Right renal cortex interstitium (tissue), 3 donors: ENCODE results near the gene SMAD4. TPM values are rescaled to one million over a fixed set of nuclear protein-coding genes. Genes with fewer than 3 reads are reported as not detected.
"Not testable (repeated sequence)": the region's sequence is repeated elsewhere in the genome, so short reads cannot be mapped to it uniquely, and the experiment has no call there.

ENCODE experiments used
- DNase-seq, 3 donors: peaks; one replicate each; pipeline ENCODE4 v3.0.0-alpha.2; 2013; ENCODE audit warnings: low read depth in 3 of 3, low spot score in 2 of 3
- polyA plus RNA-seq, 3 donors: library from polyadenylated mRNA; unstranded; fragments of 120-200 nt; gene quantifications; one replicate each; pipeline ENCODE4 v1.2.1, GENCODE V29; 2013; ENCODE audit not compliant: insufficient read length in 3 of 3

SMAD4 gene
- polyA plus RNA-seq, 3 donors = 173 to 182 (median 175) TPM

DNA sequence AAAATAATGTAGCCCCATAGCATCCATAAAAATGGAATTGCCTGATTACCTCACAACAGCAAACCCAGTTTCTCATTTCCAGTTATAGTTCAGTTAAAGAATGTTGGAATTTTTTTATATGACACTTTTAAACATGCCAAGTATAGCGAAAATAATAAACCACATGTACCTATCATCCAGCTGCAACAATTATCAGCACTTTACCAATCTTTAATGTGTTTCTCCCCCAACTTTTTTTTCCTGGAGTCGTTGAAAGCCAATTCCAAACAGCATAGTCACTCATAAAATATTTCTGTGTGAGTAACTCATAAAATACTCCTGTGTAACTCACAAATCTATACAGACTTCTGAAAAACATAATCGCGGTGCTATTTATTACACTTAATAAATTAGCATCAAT lies 38.1 kb downstream of the SMAD4 start:
- DNase-seq = no peak

GRCh38 chr18:51069885-51070284 lies 39.9 kb downstream of the SMAD4 start:
- no peak for DNase-seq

DNA sequence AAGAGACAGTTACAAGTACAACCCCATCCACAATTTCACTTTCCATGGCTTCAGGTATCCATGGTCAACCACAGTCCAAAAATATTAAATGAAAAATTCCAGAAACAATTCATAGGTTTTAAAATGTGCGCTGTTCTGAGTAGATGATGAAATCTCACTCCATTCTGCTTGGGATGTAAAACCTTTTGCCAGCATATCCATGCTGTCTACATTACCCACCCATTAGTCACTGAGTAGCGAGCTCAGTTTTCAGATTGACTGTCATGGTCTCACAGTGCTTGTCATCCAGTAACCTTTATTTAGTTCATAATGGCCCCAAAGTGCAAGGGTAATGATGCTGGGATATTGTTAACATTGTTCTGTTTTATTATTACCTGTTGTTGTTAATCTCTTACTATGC lies 40.5 kb downstream of the SMAD4 start:
- no peak for DNase-seq

- DNase-seq = no peak
Measured at GRCh38 chr18:51072586-51073313, 42.7 kb downstream of the SMAD4 start.

- DNase-seq = no peak
Measured at GRCh38 chr18:51074605-51075004, 44.6 kb downstream of the SMAD4 start.

DNA sequence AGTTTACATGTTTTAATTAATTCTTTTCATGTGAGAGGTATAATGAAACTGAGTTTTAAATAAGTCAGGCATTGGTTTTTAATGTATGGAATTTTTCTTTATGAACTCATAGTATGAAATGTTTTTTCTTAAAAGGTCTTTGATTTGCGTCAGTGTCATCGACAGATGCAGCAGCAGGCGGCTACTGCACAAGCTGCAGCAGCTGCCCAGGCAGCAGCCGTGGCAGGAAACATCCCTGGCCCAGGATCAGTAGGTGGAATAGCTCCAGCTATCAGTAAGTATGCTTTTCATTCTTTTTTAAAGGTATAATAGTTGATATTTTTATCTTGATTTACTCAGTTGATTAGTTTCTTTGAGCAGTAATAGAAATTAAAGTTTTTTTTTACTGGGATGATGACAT lies 46.5 kb downstream of the SMAD4 start:
- DNase-seq = no peak

- no peak for DNase-seq
Measured at GRCh38 chr18:51077217-51077616, 47.2 kb downstream of the SMAD4 start.

DNA sequence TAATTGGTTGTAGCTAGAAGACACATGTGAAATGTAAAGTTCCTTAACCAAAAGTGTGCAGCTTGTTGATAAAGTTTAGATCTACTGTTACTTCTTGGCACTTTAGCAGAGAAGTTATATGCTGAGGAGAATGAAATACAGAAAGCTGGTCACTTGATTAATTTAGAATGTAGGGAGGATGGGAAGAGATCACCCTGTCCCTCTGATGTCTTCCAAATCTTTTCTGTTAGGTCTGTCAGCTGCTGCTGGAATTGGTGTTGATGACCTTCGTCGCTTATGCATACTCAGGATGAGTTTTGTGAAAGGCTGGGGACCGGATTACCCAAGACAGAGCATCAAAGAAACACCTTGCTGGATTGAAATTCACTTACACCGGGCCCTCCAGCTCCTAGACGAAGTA lies 48.0 kb downstream of the SMAD4 start:
- DNase-seq = no peak

- DNase-seq = no peak
Measured at GRCh38 chr18:51082571-51083267, 52.7 kb downstream of the SMAD4 start.

DNA sequence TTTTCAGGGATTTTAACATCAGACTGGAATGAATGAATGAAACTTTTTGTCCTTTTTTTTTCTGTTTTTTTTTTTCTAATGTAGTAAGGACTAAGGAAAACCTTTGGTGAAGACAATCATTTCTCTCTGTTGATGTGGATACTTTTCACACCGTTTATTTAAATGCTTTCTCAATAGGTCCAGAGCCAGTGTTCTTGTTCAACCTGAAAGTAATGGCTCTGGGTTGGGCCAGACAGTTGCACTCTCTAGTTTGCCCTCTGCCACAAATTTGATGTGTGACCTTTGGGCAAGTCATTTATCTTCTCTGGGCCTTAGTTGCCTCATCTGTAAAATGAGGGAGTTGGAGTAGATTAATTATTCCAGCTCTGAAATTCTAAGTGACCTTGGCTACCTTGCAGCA lies 53.4 kb downstream of the SMAD4 start:
- DNase-seq = no peak

DNA sequence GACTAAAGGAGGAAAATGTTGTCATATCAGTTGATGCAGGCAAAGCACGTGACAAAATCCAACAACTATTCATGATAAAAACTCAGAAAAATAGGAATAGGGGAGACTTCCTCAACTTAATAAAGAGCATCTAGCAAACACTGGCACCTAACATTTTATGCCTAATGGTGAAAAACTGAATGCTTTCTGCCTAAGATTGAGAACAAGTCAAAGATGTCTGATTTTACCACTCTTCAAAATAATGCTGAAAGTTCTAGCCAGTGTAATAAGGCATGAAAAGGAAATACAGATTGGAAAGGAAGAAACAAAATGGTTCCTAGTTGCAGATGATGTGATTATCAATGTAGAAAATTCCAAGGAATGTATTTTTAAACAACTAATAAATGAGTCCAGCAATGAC lies 58.4 kb downstream of the SMAD4 start:
- DNase-seq = no peak

DNA sequence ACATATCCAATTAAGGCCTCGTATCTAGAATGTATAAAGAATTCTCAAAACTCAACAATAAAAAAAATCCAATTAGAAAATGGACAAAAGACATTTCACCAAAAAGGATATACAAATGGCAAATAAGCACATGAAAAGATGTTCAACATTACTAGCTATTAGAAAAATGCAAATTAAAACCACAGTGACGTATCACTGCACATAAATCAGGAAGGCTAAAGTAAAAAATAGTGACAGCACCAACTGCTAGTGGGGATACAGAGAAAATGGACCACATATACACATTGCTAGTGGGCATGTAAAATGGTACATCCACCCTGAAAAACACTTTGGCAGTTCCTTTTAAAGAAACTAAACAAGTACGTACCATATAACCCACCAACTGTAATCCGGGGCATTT lies 59.7 kb downstream of the SMAD4 start:
- no peak for DNase-seq

DNA sequence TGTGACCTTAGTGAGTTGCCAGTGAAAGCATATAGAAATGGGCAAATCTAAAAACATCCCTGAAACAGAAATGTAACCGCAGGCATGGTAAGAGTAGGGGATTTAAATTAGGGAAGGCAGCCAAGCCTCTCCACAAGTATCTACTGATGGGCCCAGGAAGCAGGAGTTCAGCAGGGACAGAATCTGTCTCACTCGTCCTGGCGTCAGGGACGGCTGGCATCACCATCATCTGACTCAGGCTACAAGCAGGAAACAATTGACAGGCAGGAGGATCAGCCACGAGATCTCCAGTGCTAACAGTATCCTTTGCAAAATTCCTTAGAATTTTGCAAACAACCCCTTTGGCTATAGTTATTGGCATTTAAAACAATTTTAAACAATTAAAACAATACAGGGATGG lies 61.3 kb downstream of the SMAD4 start:
- DNase-seq = no peak

DNA sequence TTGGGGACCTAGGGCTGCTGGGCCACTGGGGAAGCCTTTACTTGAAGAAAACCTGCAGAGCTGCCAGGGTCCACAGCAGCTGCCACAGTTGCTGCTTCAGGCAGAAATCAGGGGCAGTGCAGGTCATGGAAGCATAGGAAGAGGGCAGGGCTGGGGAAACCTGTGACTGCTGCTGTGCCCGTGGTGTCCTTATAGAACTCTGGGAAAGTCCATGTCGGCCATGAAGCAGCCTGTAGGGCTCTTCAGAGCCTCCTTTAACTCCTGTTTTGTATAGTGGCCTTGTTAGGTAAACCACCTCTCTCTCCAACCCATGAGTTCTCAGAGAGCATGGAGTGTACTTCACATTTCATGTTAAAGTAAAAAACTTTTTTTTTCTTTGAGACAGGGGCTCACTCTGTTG lies 62.1 kb downstream of the SMAD4 start:
- no peak for DNase-seq

- DNase-seq = not testable (repeated sequence)
Measured at GRCh38 chr18:51092967-51093366, 63.0 kb downstream of the SMAD4 start.

GRCh38 chr18:51097021-51097822 lies 67.2 kb downstream of the SMAD4 start:
- DNase-seq = no peak

- DNase-seq = no peak
Measured at GRCh38 chr18:51098082-51098481, 68.1 kb downstream of the SMAD4 start.

DNA sequence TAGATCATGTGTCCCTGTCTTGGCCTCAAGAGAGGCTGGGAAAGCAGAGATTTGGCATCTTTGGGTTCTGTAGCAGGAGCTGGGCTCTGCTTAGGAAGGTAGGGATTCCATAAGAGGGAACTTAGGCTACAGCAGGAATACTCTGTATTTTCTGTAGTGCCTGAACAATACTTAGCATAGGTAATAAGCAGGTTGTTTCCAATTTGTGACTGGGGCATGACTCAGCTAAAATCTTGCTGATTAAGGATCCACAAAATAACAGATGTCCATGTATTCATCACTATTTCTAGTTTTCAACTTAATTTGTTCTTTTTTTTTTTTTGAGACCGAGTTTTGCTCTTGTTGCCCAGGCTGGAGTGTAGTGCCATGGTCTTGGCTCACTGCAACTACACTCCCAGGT lies 68.5 kb downstream of the SMAD4 start:
- DNase-seq = no peak

- no peak for DNase-seq
Measured at GRCh38 chr18:51100385-51101120, 70.5 kb downstream of the SMAD4 start.

- DNase-seq = no peak
Measured at GRCh38 chr18:51107082-51107481, 77.1 kb downstream of the SMAD4 start.
